Natural killer cell (primary cell): Measurements from ENCODE around the gene KCNF1. TPM values are rescaled to one million over a fixed set of nuclear protein-coding genes. Genes with fewer than 3 reads are reported as not detected.

Source experiments
- ATAC-seq, 3 donors: fragments of 150-1000 bp in 2 of 3; fragments of 200-7000 bp in 1 of 3; cut with Tn5 transposase; 1 replicate in 1 of 3; 2 replicates in 2 of 3; pipeline ENCODE4 v1.10.0; 2021; ENCODE audit warnings: mild to moderate bottlenecking in 2 of 3, moderate library complexity in 2 of 3
- DNase-seq, 2 donors: peaks; one replicate each; pipeline versions ENCODE4 v3.0.0 to v3.0.0-alpha.2; 2013 to 2021; ENCODE audit warnings: mixed read lengths in 1 of 2
- H3K27ac ChIP-seq: one replicate; pipeline ENCODE4 v1.5.1; 2013; ENCODE audit warnings: mild to moderate bottlenecking, low read length
- H3K27me3 ChIP-seq: one replicate; pipeline ENCODE4 v1.6.1; 2013; ENCODE audit warnings: low read length; ENCODE audit not compliant: control insufficient read depth, insufficient read depth
- H3K36me3 ChIP-seq: one replicate; pipeline ENCODE4 v1.6.1; 2013; ENCODE audit warnings: low read length; ENCODE audit not compliant: control insufficient read depth, insufficient read depth
- H3K4me1 ChIP-seq: one replicate; pipeline ENCODE4 v1.6.1; 2013; ENCODE audit warnings: low read length; ENCODE audit not compliant: control insufficient read depth, insufficient read depth
- H3K4me3 ChIP-seq: one replicate; pipeline ENCODE4 v1.5.1; 2013; ENCODE audit warnings: low read length
- H3K9me3 ChIP-seq: one replicate; pipeline ENCODE4 v1.6.1; 2013; ENCODE audit warnings: low read length; ENCODE audit not compliant: control insufficient read depth, insufficient read depth
- H3K27ac Mint-ChIP-seq, 2 donors: one replicate each; pipeline ENCODE4 v1.8.0; 2022; ENCODE audit warnings: mild to moderate bottlenecking in 2 of 2, mixed read lengths in 2 of 2, moderate library complexity in 1 of 2
- H3K27me3 Mint-ChIP-seq, 2 donors: one replicate each; pipeline ENCODE4 v1.8.0; 2022; ENCODE audit warnings: low read depth in 2 of 2, mixed read lengths in 2 of 2
- H3K36me3 Mint-ChIP-seq: one replicate; pipeline ENCODE4 v1.8.0; 2022; ENCODE audit warnings: mixed read lengths
- H3K4me1 Mint-ChIP-seq, 2 donors: one replicate each; pipeline ENCODE4 v1.8.0; 2022; ENCODE audit warnings: mixed read lengths in 2 of 2
- H3K4me3 Mint-ChIP-seq: one replicate; pipeline ENCODE4 v1.8.0; 2022; ENCODE audit warnings: mild to moderate bottlenecking, moderate library complexity, mixed read lengths
- H3K9me3 Mint-ChIP-seq, 2 donors: one replicate each; pipeline ENCODE4 v1.8.0; 2022; ENCODE audit warnings: mixed read lengths in 2 of 2
- WGBS: methylation state at CpG from one replicate; pipeline ENCODE4 v1.1.7; 2013; ENCODE audit warnings: missing lambda C conversion rate; ENCODE audit not compliant: insufficient coverage; 5-methylcytosine and 5-hydroxymethylcytosine counted together
- intact Hi-C: fragments of 100-400 bp; cut with micrococcal nuclease; formaldehyde crosslinking; loops from one replicate; pipeline ENCODE4 v1.14.2; 2022
- total RNA-seq, 4 donors: library from RNA; stranded (reverse); fragments of 120-200 nt in 1 of 4; gene quantifications; one replicate each; pipeline versions ENCODE4 v1.2.3 to v1.2.4, GENCODE V29; 2013 to 2022
- TF ChIP-seq, protein P1 (sequence below): fragments of 200-600 bp; IDR thresholded peaks from one replicate; pipeline ENCODE4 v1.8.0; 2022; ENCODE audit warnings: antibody characterized with exemption

The KCNF1 gene
- total RNA-seq, 3 donors from 2014 or later (not counting 1 experiment from before 2014, with no cell fraction given): not detected

DNA sequence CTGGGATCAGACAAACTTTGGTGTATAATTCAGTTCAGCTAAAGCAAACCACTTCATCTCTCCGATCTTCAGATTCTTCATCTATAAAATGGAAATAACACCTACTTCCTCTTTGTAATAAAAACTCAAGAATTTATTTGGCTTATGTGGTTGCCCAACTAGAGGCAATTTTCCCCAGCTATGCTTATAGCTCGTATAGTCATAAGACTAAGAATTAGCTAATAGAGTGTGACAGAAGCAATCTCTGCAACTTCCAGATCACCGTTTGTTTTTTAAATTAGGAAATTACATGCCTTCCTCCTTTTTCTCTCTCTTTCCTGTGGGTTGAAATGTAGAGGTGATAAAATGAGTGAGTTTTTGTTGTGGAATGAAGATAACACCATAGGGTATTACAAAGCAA, 35.3 kb upstream of the KCNF1 start:
- no peaks in the 10 kb centered on the region for H3K4me1 ChIP-seq
- no peaks in the 10 kb centered on the region for H3K27me3 ChIP-seq
- Mint-ChIP-seq H3K36me3 (peaks cover 13% of the 10 kb centered on the region), H3K4me3 (no peak overlapping the region), H3K27me3 (peaks cover 0 to 3% of the 10 kb centered on the region in 2 donors), H3K27ac (no peak overlapping the region), H3K4me1 (peaks cover 0 to 9% of the 10 kb centered on the region in 2 donors), H3K9me3 (peaks cover 0 to 4% of the 10 kb centered on the region in 2 donors)
- TF ChIP-seq, protein P1, sequence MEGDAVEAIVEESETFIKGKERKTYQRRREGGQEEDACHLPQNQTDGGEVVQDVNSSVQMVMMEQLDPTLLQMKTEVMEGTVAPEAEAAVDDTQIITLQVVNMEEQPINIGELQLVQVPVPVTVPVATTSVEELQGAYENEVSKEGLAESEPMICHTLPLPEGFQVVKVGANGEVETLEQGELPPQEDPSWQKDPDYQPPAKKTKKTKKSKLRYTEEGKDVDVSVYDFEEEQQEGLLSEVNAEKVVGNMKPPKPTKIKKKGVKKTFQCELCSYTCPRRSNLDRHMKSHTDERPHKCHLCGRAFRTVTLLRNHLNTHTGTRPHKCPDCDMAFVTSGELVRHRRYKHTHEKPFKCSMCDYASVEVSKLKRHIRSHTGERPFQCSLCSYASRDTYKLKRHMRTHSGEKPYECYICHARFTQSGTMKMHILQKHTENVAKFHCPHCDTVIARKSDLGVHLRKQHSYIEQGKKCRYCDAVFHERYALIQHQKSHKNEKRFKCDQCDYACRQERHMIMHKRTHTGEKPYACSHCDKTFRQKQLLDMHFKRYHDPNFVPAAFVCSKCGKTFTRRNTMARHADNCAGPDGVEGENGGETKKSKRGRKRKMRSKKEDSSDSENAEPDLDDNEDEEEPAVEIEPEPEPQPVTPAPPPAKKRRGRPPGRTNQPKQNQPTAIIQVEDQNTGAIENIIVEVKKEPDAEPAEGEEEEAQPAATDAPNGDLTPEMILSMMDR: no peak
- WGBS: 50% methylated on average over 2 of the region's 3 CpGs
- DNase-seq: no peak
- peaks cover 4% of the 10 kb centered on the region for H3K9me3 ChIP-seq
- no peak overlapping the region for H3K4me3 ChIP-seq
- ATAC-seq: no peak
- H3K36me3 ChIP-seq: no peaks in the 10 kb centered on the region
- no peak overlapping the region for H3K27ac ChIP-seq
- intact Hi-C loops: no loop called here

DNA sequence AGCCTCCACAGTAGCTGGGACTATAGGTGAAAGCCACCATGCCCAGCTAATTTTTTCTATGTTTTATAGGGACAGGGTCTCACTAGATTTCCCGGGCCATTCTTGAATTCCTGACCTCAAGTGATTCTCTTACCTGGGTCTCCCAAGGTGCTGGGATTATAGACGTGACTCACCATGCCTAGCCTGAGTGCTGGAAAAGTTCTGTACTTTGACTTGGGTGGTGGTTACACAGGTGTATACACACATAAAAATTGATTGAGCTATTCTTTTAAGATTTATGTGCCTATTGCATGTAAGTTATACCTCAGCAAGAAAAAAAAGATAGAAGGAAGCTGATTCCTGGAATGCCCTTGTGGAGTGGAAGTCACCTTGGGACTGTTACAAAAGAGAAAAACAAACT, 34.8 kb upstream of the KCNF1 start:
- H3K4me3 ChIP-seq: no peak overlapping the region
- TF ChIP-seq, protein P1: no peak
- H3K27me3 ChIP-seq: no peaks in the 10 kb centered on the region
- H3K36me3 ChIP-seq: no peaks in the 10 kb centered on the region
- Mint-ChIP-seq H3K9me3 (peaks cover 0 to 4% of the 10 kb centered on the region in 2 donors), H3K27me3 (peaks cover 0 to 3% of the 10 kb centered on the region in 2 donors), H3K27ac (no peak overlapping the region), H3K4me3 (no peak overlapping the region), H3K36me3 (peaks cover 11% of the 10 kb centered on the region), H3K4me1 (peaks cover 0 to 14% of the 10 kb centered on the region in 2 donors)
- DNase-seq (no peak), ATAC-seq (no peak)
- no peaks in the 10 kb centered on the region for H3K9me3 ChIP-seq
- no peaks in the 10 kb centered on the region for H3K4me1 ChIP-seq
- intact Hi-C loops: no loop called here
- WGBS: 86% methylated on average over 2 of the region's 2 CpGs
- H3K27ac ChIP-seq: no peak overlapping the region

DNA sequence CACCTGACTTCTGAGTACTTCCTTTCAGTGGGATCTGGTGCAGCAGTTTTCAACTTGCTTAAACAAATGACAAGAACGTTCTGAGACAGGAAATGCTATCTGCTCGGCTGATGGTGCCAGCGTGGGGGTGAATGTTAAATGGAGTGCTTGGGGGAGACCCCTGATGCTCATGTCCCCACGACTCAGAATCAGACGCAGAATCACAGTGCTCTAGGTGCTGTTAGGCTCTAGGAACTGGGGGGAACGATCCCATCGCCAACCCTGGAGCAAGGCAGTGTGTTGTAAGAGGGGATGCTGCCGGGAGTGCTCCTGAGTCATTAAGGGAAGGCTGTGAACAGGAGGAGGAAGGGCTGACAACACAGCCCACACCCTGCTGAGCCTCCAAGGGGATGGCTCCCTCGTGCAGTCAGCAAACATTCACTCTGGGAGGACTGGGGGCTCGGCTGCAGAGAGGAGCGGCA, 34.1 kb upstream of the KCNF1 start:
- intact Hi-C loops: no loop called here
- Mint-ChIP-seq H3K4me1 (peaks cover 0 to 16% of the 10 kb centered on the region in 2 donors), H3K4me3 (no peak overlapping the region)

More for the DNA sequence above, 34.1 kb upstream of the KCNF1 start:
- Mint-ChIP-seq H3K9me3 (no peaks in the 10 kb centered on the region), H3K27me3 (peaks cover 0 to 3% of the 10 kb centered on the region in 2 donors), H3K27ac (no peak overlapping the region), H3K36me3 (peaks cover 4% of the 10 kb centered on the region)
- WGBS: 49% methylated on average over 11 of the region's 11 CpGs
- H3K9me3 ChIP-seq: no peaks in the 10 kb centered on the region
- H3K27ac ChIP-seq: no peak overlapping the region
- H3K36me3 ChIP-seq: no peaks in the 10 kb centered on the region
- TF ChIP-seq, protein P1: no peak
- no peaks in the 10 kb centered on the region for H3K27me3 ChIP-seq
- DNase-seq: no peak
- no peak for ATAC-seq
- no peak overlapping the region for H3K4me3 ChIP-seq
- no peaks in the 10 kb centered on the region for H3K4me1 ChIP-seq
